Measurements from ENCODE around the gene XYLT2.

The XYLT2 gene

GRCh38 chr17:50359998-50360461, 14.1 kb downstream of the XYLT2 start:
- no peak for DNase-seq (ENCODE audit: low read depth, low spot score)

GRCh38 chr17:50360486-50361115, 14.7 kb downstream of the XYLT2 start:
- H3K4me3 ChIP-seq (ENCODE audit: low read length), result no peak overlapping the region
- peak; percentile 57 for DNase-seq (ENCODE audit: low read depth, low spot score)

More at GRCh38 chr17:50359998-50360461, 14.1 kb downstream of the XYLT2 start:
- H3K4me3 ChIP-seq (ENCODE audit: low read length), result no peak overlapping the region

GRCh38 chr17:50361561-50362480, 15.9 kb downstream of the XYLT2 start:
- peak; percentile 80 for DNase-seq (ENCODE audit: low read depth, low spot score)
- no peak overlapping the region for H3K4me3 ChIP-seq (ENCODE audit: low read length)

- no peak overlapping the region for H3K4me3 ChIP-seq (ENCODE audit: low read length)
- DNase-seq (ENCODE audit: low read depth, low spot score), result no peak
Observed at GRCh38 chr17:50362661-50363060, 16.7 kb downstream of the XYLT2 start.

- DNase-seq (ENCODE audit: low read depth, low spot score), result no peak
- H3K4me3 ChIP-seq (ENCODE audit: low read length), result no peak overlapping the region
Observed at GRCh38 chr17:50363217-50364060, 17.5 kb downstream of the XYLT2 start.

GRCh38 chr17:50364061-50364458, 18.1 kb downstream of the XYLT2 start:
- DNase-seq (ENCODE audit: low read depth, low spot score), result no peak
- H3K4me3 ChIP-seq (ENCODE audit: low read length), result no peak overlapping the region

GRCh38 chr17:50364715-50365114, 18.8 kb downstream of the XYLT2 start:
- no peak for DNase-seq (ENCODE audit: low read depth, low spot score)
- H3K4me3 ChIP-seq (ENCODE audit: low read length), result no peak overlapping the region

GRCh38 chr17:50365165-50365564, 19.2 kb downstream of the XYLT2 start:
- no peak overlapping the region for H3K4me3 ChIP-seq (ENCODE audit: low read length)
- no peak for DNase-seq (ENCODE audit: low read depth, low spot score)

GRCh38 chr17:50365649-50366393, 19.9 kb downstream of the XYLT2 start:
- no peak for DNase-seq (ENCODE audit: low read depth, low spot score)
- H3K4me3 ChIP-seq (ENCODE audit: low read length), result no peak overlapping the region

GRCh38 chr17:50367401-50367800, 21.5 kb downstream of the XYLT2 start:
- no peak for DNase-seq (ENCODE audit: low read depth, low spot score)
- H3K4me3 ChIP-seq (ENCODE audit: low read length), result no peak overlapping the region

- H3K4me3 ChIP-seq (ENCODE audit: low read length), result no peak overlapping the region
- DNase-seq (ENCODE audit: low read depth, low spot score), result no peak
Observed at GRCh38 chr17:50370052-50370451, 24.1 kb downstream of the XYLT2 start.

GRCh38 chr17:50371526-50371925, 25.6 kb downstream of the XYLT2 start:
- H3K4me3 ChIP-seq (ENCODE audit: low read length), result peak overlapping the region; percentile 95
- DNase-seq (ENCODE audit: low read depth, low spot score), result no peak

- DNase-seq (ENCODE audit: low read depth, low spot score), result no peak
- peak overlapping the region; percentile 95 for H3K4me3 ChIP-seq (ENCODE audit: low read length)
Observed at GRCh38 chr17:50372222-50372757, 26.4 kb downstream of the XYLT2 start.

GRCh38 chr17:50372758-50373556, 27.0 kb downstream of the XYLT2 start, which contains the start of the genes EME1 and MRPL27:
Gene EME1, plus strand, starts transcription at chr17:50373229. Its CDS starts 1,980 bp downstream, at chr17:50375209.
Gene MRPL27, minus strand, starts transcription at chr17:50373184. Its CDS starts 14 bp downstream, at chr17:50373170.
- DNase-seq (ENCODE audit: low read depth, low spot score), result peak; percentile 90
- peak within 1 kb of the TSS; percentile 95 for H3K4me3 ChIP-seq (ENCODE audit: low read length)

GRCh38 chr17:50373705-50374104, 27.8 kb downstream of the XYLT2 start:
- H3K4me3 ChIP-seq (ENCODE audit: low read length), result peak overlapping the region; percentile 95
- no peak for DNase-seq (ENCODE audit: low read depth, low spot score)

GRCh38 chr17:50375858-50376538, 30.1 kb downstream of the XYLT2 start:
- H3K4me3 ChIP-seq (ENCODE audit: low read length), result no peak overlapping the region
- DNase-seq (ENCODE audit: low read depth, low spot score), result no peak

Data from Jurkat, Clone E6-1 (cell line).